Transverse colon (tissue), 4 donors: ENCODE data around the gene SSB. TPM values are rescaled to one million over a fixed set of nuclear protein-coding genes. Genes with fewer than 3 reads are reported as not detected.

Experiments used
- DNase-seq: peaks from one replicate; pipeline ENCODE4 v3.0.0-alpha.2; 2019
- H3K27ac ChIP-seq, 4 donors: fragments of 200-600 bp; sonication (generic); 2 replicates each; pipeline ENCODE4 v1.5.1; 2016 to 2018; ENCODE audit warnings: inconsistent platforms in 4 of 4
- H3K27me3 ChIP-seq: fragments of 200-600 bp; sonication (generic); 2 replicates; pipeline ENCODE4 v1.5.1; 2017; ENCODE audit warnings: inconsistent platforms
- H3K36me3 ChIP-seq, 4 donors: fragments of 200-600 bp; sonication (generic); 2 replicates each; pipeline ENCODE4 v1.5.1; 2017 to 2019; ENCODE audit warnings: inconsistent platforms in 4 of 4
- H3K4me1 ChIP-seq, 4 donors: fragments of 200-600 bp; sonication (generic); 2 replicates each; pipeline ENCODE4 v1.5.1; 2017 to 2020; ENCODE audit warnings: inconsistent platforms in 4 of 4
- H3K4me3 ChIP-seq, 4 donors: fragments of 200-600 bp; sonication (generic); 1 replicate in 1 of 4; 2 replicates in 3 of 4; pipeline versions ENCODE4 v1.5.1 to v1.6.1; 2017 to 2019; ENCODE audit warnings: inconsistent platforms in 4 of 4
- H3K9me3 ChIP-seq, 2 donors: fragments of 200-600 bp; sonication (generic); 2 replicates each; pipeline ENCODE4 v1.5.1; 2017 to 2019; ENCODE audit warnings: inconsistent platforms in 2 of 2
- CTCF ChIP-seq, 5 experiments: fragments of 200-600 bp in 3 of 5; fragments of 450-650 bp in 2 of 5; sonication (generic) in 3 of 5; IDR thresholded peaks; 1 replicate in 2 of 5; 2 replicates in 3 of 5; pipeline ENCODE4 v1.5.1; 2016 to 2017; ENCODE audit warnings: antibody characterized with exemption in 5 of 5, inconsistent platforms in 3 of 5, mild to moderate bottlenecking in 2 of 5, moderate library complexity in 1 of 5
- EP300 ChIP-seq: sonication (generic); formaldehyde crosslinking; IDR thresholded peaks from one replicate; pipeline ENCODE4 v1.6.1; 2017; ENCODE audit warnings: antibody characterized with exemption, low read depth
- POLR2A ChIP-seq: fragments of 450-650 bp; IDR thresholded peaks from one replicate; pipeline ENCODE4 v1.6.1; 2016; ENCODE audit warnings: antibody characterized with exemption, mild to moderate bottlenecking, moderate library complexity
- POLR2AphosphoS5 ChIP-seq, 3 donors: sonication (generic); formaldehyde crosslinking; IDR thresholded peaks; one replicate each; pipeline ENCODE4 v1.6.1; 2016; ENCODE audit warnings: antibody characterized with exemption in 3 of 3
- WGBS, 2 donors: methylation state at CpG; one replicate each; pipeline ENCODE4 v1.1.5; 2018; ENCODE audit warnings: low coverage in 1 of 2; 5-methylcytosine and 5-hydroxymethylcytosine counted together
- in situ Hi-C, 4 donors: fragments of 200-750 bp; cut with MboI; loops; one replicate each; pipeline versions ENCODE4 v1.15.0 to v1.15.1; 2017; ENCODE audit warnings: low sequenced_read_pairs in 3 of 4, low pct_ligation_motif_present in 1 of 4, low pct_unique_long_range_greater_than_20kb in 1 of 4
- intact Hi-C: fragments of 100-400 bp; cut with DNase I; formaldehyde crosslinking; loops from one replicate; pipeline ENCODE4 v1.15.1; 2023; ENCODE audit warnings: low total_unique reads
- total RNA-seq, 4 donors: library from RNA; depleted of rRNA; stranded (reverse); fragments of >200 nt; gene quantifications; one replicate each; pipeline ENCODE4 v1.1.0, GENCODE V29; 2016

Gene SSB
- total RNA-seq, 4 donors from 2014 or later: 28.3 to 55.3 (median 30.3) TPM

GRCh38 chr2:169828141-169828811, 29.6 kb downstream of the SSB start:
- WGBS, 2 donors: 0 to 3% methylated on average over 6 to 13 of the region's 13 CpGs
- H3K27ac ChIP-seq: peak overlapping the region; percentile 90 to 94 (median 90)
- TF ChIP-seq POLR2A (no peak), CTCF (IDR thresholded peaks at IDR 0.05) (no peak), POLR2AphosphoS5 (IDR thresholded peaks at IDR 0.05) (no peak), EP300 (no peak)
- H3K4me3 ChIP-seq: peak overlapping the region; percentile 46 to 96 (median 70)
- peaks cover 19 to 49% (median 33%) of the 10 kb centered on the region in 4 donors for H3K4me1 ChIP-seq
- in situ Hi-C loops (no loop called here), intact Hi-C loops (no loop called here)
- H3K9me3 ChIP-seq: no peaks in the 10 kb centered on the region
- H3K36me3 ChIP-seq: no peaks in the 10 kb centered on the region
- peak; percentile 41 for DNase-seq
- H3K27me3 ChIP-seq: no peaks in the 10 kb centered on the region

DNA sequence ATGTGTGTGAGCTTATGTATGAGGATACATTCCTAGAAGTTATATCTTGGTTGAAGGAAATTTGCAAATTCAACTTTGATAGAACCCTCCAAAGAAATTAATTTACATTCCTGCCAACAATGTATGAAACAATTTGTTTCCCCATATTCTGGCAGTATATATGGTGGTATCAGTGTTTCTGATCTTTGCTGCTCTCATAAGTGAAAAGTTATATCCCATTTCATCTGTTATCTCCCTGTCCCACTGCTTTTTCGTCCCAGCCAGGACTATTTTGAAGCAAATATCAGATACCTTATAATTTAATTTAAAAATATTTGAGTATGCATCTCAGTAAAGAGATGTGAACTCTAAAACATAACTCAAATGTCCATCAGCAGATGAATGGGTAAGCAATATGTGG, 35.7 kb downstream of the SSB start:
- WGBS, 2 donors: 92 to 100% methylated on average over 1 of the region's 1 CpG
- H3K4me3 ChIP-seq: no peak overlapping the region
- H3K9me3 ChIP-seq: no peaks in the 10 kb centered on the region
- no peak for DNase-seq
- intact Hi-C loops: loop anchor here (1.0 kb wide), 1 partner anchor 29 kb away; no protein-coding TSS in a partner anchor
- TF ChIP-seq EP300 (no peak), POLR2A (no peak), POLR2AphosphoS5 (IDR thresholded peaks at IDR 0.05) (no peak), CTCF (IDR thresholded peaks at IDR 0.05) (no peak)
- no peak overlapping the region for H3K27ac ChIP-seq
- H3K27me3 ChIP-seq: no peaks in the 10 kb centered on the region
- no peaks in the 10 kb centered on the region for H3K36me3 ChIP-seq
- in situ Hi-C loops: no loop called here
- H3K4me1 ChIP-seq: peaks cover 2 to 37% (median 14%) of the 10 kb centered on the region in 4 donors

- H3K9me3 ChIP-seq: no peaks in the 10 kb centered on the region
- H3K4me3 ChIP-seq: no peak overlapping the region
- in situ Hi-C loops: no loop called here
- DNase-seq: no peak
- H3K4me1 ChIP-seq: peaks cover 4 to 29% (median 10%) of the 10 kb centered on the region in 4 donors
- H3K36me3 ChIP-seq: no peaks in the 10 kb centered on the region
- H3K27me3 ChIP-seq: no peaks in the 10 kb centered on the region
- TF ChIP-seq CTCF (IDR thresholded peaks at IDR 0.05) (no peak), POLR2AphosphoS5 (IDR thresholded peaks at IDR 0.05) (no peak)
- 85 to 95% methylated on average over 2 of the region's 2 CpGs for WGBS, 2 donors
- intact Hi-C loops: no loop called here
- no peak overlapping the region for H3K27ac ChIP-seq
Measured at GRCh38 chr2:169838743-169839489, 40.2 kb downstream of the SSB start.

- in situ Hi-C loops (no loop called here), intact Hi-C loops (no loop called here)
- H3K9me3 ChIP-seq: no peaks in the 10 kb centered on the region
- TF ChIP-seq POLR2AphosphoS5 (IDR thresholded peaks at IDR 0.05): no peak
- no peak for DNase-seq
- peaks cover 4 to 30% (median 10%) of the 10 kb centered on the region in 4 donors for H3K4me1 ChIP-seq
- no peaks in the 10 kb centered on the region for H3K27me3 ChIP-seq
- H3K36me3 ChIP-seq: no peaks in the 10 kb centered on the region
- 37 to 70% methylated on average over 4 to 7 of the region's 10 CpGs for WGBS, 2 donors
- no peak overlapping the region for H3K4me3 ChIP-seq
- no peak overlapping the region for H3K27ac ChIP-seq
Measured at GRCh38 chr2:169839954-169840746, 41.5 kb downstream of the SSB start.
